Fibroblast of lung (primary cell): ENCODE measurements around the gene UTP14A. TPM values are rescaled to one million over a fixed set of nuclear protein-coding genes. Genes with fewer than 3 reads are reported as not detected.

Experiments
- DNase-seq, 2 donors: peaks; one replicate each; pipeline versions ENCODE4 v3.0.0 to v3.0.0-alpha.2; 2010; ENCODE audit warnings: low read depth in 2 of 2
- H2AFZ ChIP-seq: 2 replicates; pipeline ENCODE4 v1.5.1; 2012; ENCODE audit warnings: low read length, control low read depth, inconsistent platforms
- H3K27ac ChIP-seq: 2 replicates; pipeline ENCODE4 v1.5.1; 2011; ENCODE audit warnings: low read length, control low read depth; ENCODE audit not compliant: insufficient read depth
- H3K27me3 ChIP-seq: 2 replicates; pipeline ENCODE4 v1.5.1; 2011; ENCODE audit warnings: mild to moderate bottlenecking, low read length; ENCODE audit not compliant: control insufficient read depth, insufficient read depth
- H3K36me3 ChIP-seq: 2 replicates; pipeline ENCODE4 v1.5.1; 2011; ENCODE audit warnings: low read length; ENCODE audit not compliant: control insufficient read depth, insufficient read depth
- H3K4me1 ChIP-seq: 2 replicates; pipeline ENCODE4 v1.5.1; 2011; ENCODE audit warnings: low read length; ENCODE audit not compliant: control insufficient read depth, insufficient read depth; ENCODE audit errors: extremely low read depth
- H3K4me2 ChIP-seq: 2 replicates; pipeline ENCODE4 v1.5.1; 2011; ENCODE audit warnings: low read length, control low read depth; ENCODE audit not compliant: insufficient read depth; ENCODE audit errors: extremely low read depth
- H3K4me3 ChIP-seq, 4 experiments: fragments of 200-600 bp in 1 of 4; sonication (generic) in 1 of 4; replicated peaks in 1 of 4; 2 replicates each; pipeline ENCODE4 v1.5.1; 2011 to 2016; ENCODE audit warnings: low read length in 4 of 4, low read depth in 3 of 4, mild to moderate bottlenecking in 3 of 4, control low read depth in 2 of 4, inconsistent platforms in 1 of 4, mixed read lengths in 1 of 4; ENCODE audit not compliant: insufficient read depth in 1 of 4; ENCODE audit errors: control extremely low read depth in 1 of 4
- H3K79me2 ChIP-seq: 2 replicates; pipeline ENCODE4 v1.5.1; 2012; ENCODE audit warnings: mild to moderate bottlenecking, low read length, inconsistent platforms; ENCODE audit not compliant: control insufficient read depth, insufficient read depth
- H3K9ac ChIP-seq: 2 replicates; pipeline ENCODE4 v1.5.1; 2011; ENCODE audit warnings: mild to moderate bottlenecking, low read length, control low read depth; ENCODE audit not compliant: insufficient read depth
- H3K9me3 ChIP-seq: 2 replicates; pipeline ENCODE4 v1.5.1; 2012; ENCODE audit warnings: low read depth, low read length; ENCODE audit not compliant: control insufficient read depth, insufficient read depth
- H4K20me1 ChIP-seq: 2 replicates; pipeline ENCODE4 v1.5.1; 2011; ENCODE audit warnings: low read length; ENCODE audit not compliant: control insufficient read depth, insufficient read depth; ENCODE audit errors: extremely low read depth
- EZH2 ChIP-seq: IDR thresholded peaks from 2 replicates; pipeline ENCODE4 v1.5.1; 2012; ENCODE audit warnings: low read length, control low read depth, mild to moderate bottlenecking; ENCODE audit errors: missing control alignments
- polyA plus RNA-seq, 2 donors: library from polyadenylated mRNA; depleted of rRNA in 1 of 2; stranded (reverse) in 1 of 2; unstranded in 1 of 2; fragments of >200 nt; gene quantifications; 2 replicates each; pipeline ENCODE4 v1.2.1, GENCODE V29; 2011 to 2012; ENCODE audit warnings: missing spikeins in 1 of 2
- total RNA-seq: library from RNA; depleted of rRNA; stranded (reverse); fragments of >200 nt; gene quantifications from 2 replicates; pipeline ENCODE4 v1.2.1, GENCODE V29; 2014
- TF ChIP-seq, protein P1 (sequence below), 2 donors: IDR thresholded peaks in 1 of 2; conservative IDR thresholded peaks in 1 of 2; 1 replicate in 1 of 2; 2 replicates in 1 of 2; pipeline ENCODE4 v1.5.1; 2011 to 2012; ENCODE audit warnings: low read length in 2 of 2, control low read depth in 1 of 2, inconsistent platforms in 1 of 2, low read depth in 1 of 2, mild to moderate bottlenecking in 1 of 2

UTP14A gene
- total and polyA plus RNA-seq, 2 donors (not counting 1 experiment from before 2014, with no cell fraction given) = 15.0 to 15.6 TPM

GRCh38 chrX:129956145-129956544 is 50.2 kb downstream of the UTP14A start:
- Histone ChIP-seq H4K20me1 (no peaks in the 10 kb centered on the region), H3K36me3 (no peaks in the 10 kb centered on the region)

GRCh38 chrX:129956765-129957164 is 50.8 kb downstream of the UTP14A start:
- H3K9ac ChIP-seq = no peak overlapping the region
- no peaks in the 10 kb centered on the region for H3K79me2 ChIP-seq
- H3K9me3 ChIP-seq = no peaks in the 10 kb centered on the region
- peak overlapping the region; percentile 51 for H3K4me2 ChIP-seq
- no peak for TF ChIP-seq EZH2
- TF ChIP-seq, protein P1, sequence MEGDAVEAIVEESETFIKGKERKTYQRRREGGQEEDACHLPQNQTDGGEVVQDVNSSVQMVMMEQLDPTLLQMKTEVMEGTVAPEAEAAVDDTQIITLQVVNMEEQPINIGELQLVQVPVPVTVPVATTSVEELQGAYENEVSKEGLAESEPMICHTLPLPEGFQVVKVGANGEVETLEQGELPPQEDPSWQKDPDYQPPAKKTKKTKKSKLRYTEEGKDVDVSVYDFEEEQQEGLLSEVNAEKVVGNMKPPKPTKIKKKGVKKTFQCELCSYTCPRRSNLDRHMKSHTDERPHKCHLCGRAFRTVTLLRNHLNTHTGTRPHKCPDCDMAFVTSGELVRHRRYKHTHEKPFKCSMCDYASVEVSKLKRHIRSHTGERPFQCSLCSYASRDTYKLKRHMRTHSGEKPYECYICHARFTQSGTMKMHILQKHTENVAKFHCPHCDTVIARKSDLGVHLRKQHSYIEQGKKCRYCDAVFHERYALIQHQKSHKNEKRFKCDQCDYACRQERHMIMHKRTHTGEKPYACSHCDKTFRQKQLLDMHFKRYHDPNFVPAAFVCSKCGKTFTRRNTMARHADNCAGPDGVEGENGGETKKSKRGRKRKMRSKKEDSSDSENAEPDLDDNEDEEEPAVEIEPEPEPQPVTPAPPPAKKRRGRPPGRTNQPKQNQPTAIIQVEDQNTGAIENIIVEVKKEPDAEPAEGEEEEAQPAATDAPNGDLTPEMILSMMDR (conservative IDR thresholded peaks at IDR 0.05 in 1 of 2, IDR thresholded peaks at IDR 0.05 in 1 of 2; ENCODE audit: low read depth in 1 of 2, low read length in 2 of 2) = no peak
- no peaks in the 10 kb centered on the region for H4K20me1 ChIP-seq
- H3K4me3 ChIP-seq = peak overlapping the region in 2 of 4 experiments; percentile 28 to 30
- no peak for DNase-seq
- H3K27me3 ChIP-seq = no peaks in the 10 kb centered on the region
- peaks cover 5% of the 10 kb centered on the region for H3K4me1 ChIP-seq
- H3K27ac ChIP-seq = no peak overlapping the region
- H2AFZ ChIP-seq = no peak overlapping the region
- no peaks in the 10 kb centered on the region for H3K36me3 ChIP-seq

More at GRCh38 chrX:129956145-129956544, 50.2 kb downstream of the UTP14A start:
- Histone ChIP-seq H3K4me3 (no peak overlapping the region), H3K9ac (no peak overlapping the region), H3K27ac (no peak overlapping the region), H3K4me2 (no peak overlapping the region), H2AFZ (no peak overlapping the region), H3K79me2 (no peaks in the 10 kb centered on the region), H3K4me1 (peaks cover 5% of the 10 kb centered on the region), H3K27me3 (no peaks in the 10 kb centered on the region), H3K9me3 (no peaks in the 10 kb centered on the region)
- TF ChIP-seq, protein P1 (conservative IDR thresholded peaks at IDR 0.05 in 1 of 2, IDR thresholded peaks at IDR 0.05 in 1 of 2; ENCODE audit: low read depth in 1 of 2, low read length in 2 of 2) = no peak
- no peak for TF ChIP-seq EZH2
- DNase-seq = no peak

- Histone ChIP-seq H3K4me2 (no peak overlapping the region), H3K27ac (no peak overlapping the region), H4K20me1 (no peaks in the 10 kb centered on the region), H3K27me3 (no peaks in the 10 kb centered on the region), H3K79me2 (no peaks in the 10 kb centered on the region), H3K4me1 (peaks cover 5% of the 10 kb centered on the region), H3K36me3 (no peaks in the 10 kb centered on the region), H3K9me3 (no peaks in the 10 kb centered on the region), H3K9ac (peak overlapping the region; percentile 37), H2AFZ (peak overlapping the region; percentile 39), H3K4me3 (peak overlapping the region in 3 of 4 experiments; percentile 8 to 44 (median 10))
- TF ChIP-seq, protein P1 (conservative IDR thresholded peaks at IDR 0.05 in 1 of 2, IDR thresholded peaks at IDR 0.05 in 1 of 2; ENCODE audit: low read depth in 1 of 2, low read length in 2 of 2) = no peak
- no peak for TF ChIP-seq EZH2
- peak; percentile 44 to 46 for DNase-seq
Measured at GRCh38 chrX:129957241-129958082, 51.5 kb downstream of the UTP14A start.
